ENCODE data around the gene ZNF223.

ZNF223 gene

DNA sequence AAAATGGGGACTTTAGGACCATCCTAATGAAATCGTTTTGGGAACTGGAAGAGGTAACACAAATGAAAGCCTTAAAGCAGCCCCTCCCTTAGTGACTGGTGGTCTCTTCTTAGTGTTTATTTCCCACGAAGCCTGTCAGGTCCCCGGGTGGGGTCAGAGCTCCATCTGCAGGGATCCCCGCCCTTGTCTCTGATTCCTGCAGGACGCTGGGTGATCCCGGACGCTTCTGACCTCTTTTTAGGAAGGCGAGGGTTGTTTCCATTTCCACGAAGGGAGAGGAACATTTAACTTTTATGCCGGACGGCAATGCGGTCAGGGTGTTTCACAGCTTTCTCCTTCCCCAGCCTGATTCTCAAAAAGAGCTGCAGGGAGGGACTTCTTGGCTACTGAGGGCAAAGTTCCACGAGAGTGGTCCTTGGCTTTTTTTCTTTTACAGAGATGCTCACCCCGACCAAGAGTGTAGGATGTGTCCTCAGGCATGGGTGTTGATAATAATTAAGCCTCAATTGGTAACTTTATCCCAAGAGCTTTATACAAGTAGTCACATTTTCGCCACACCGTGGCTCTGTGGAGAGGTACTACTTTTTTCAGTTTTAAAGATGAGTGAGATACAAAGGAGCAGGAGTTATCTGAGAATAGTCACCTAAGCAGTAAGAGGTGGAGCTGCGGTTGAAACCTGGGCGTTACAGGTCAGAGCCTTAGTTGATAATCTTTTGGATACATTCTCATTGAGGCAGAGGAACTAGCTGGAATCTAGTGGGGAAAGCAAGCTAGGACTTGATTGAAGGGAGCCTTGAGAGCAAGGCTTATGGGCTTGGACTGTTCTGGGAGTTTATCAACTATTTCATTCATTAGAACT lies 20.9 kb downstream of the ZNF223 start:
- no peak for DNase-seq

DNA sequence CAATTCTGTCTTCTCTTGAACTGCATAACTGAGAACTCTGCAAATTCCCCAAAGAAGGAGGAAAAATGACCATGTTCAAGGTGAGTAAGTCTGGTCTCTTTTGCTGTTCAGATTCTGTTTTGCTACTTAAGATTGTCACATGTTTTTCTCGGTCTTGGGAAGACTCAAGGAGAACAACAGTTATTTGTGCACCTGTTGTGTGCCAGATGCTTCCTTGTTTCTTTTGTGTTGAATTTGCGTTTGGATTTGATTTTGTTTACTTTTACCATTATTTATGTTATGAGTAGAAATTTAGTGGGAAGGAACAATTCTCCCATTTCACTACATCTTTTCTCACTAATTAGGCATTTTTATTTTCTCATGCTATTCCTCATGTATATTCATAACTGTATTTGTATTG lies 24.5 kb downstream of the ZNF223 start:
- DNase-seq, result no peak

DNA sequence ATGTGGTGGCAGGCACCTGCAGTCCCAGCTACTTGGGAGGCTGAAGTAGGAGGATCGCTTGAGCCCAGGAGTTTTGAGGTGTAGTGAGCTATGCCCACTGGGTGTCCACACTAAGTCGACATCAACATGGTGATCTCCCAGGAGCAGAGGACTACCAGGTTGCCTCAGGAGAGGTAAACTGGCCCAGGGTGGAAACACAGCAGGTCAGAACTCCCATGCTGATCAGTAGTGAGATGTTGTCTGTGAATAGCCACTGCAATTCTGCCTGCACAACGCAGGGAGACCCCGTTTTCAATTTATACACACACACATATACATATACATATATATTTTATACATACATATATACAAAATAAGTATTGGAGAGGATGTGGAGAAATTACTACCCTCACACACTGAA lies 40.3 kb downstream of the ZNF223 start:
- no peak for DNase-seq

DNA sequence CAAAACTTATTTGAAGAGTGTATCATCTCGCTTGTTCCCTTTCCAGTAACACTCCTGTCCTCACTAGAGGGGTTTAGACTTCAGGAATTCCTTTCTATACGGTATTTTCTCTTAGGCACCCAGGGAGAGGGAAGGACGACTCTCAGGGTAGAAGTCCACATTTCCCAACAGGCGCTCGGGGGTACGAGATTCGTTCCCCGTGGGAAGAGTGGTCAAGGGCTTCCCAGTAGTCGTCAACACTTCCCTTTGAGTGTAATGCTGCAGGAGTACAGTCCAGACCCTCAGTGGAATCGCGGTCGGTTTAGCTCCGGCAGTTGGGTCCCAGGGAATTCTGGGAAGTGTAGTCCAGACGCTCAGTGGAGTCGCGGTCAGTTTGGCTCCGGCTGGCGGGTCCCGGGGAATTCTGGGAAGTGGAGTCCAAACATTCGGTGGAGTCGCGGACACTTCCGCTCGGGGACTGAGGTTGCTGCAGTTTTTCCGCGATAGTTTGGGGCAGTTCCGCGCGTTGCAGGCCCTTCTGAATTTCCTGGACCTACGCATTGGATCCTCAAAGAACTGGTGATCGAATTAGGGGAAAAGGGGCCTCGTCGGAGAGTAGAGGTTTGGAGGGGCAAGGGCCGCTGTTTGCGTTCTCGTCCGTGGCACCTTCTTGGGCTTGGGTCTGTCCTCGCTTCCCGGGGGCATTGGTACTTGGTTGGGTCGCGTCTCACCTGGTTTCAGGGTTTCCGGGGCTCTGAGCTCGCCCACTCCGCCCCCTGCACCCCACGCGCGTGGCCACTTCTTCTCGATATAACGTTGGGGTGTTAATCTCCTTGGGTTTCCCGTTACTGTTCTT lies 42.3 kb downstream of the ZNF223 start, which contains the start of gene ZNF224:
TSS of gene ZNF224 (plus strand) at position 431 of the 835 bp plus-strand sequence. CDS start 3,513 bp downstream, outside the sequence.
- peak; percentile 87 for DNase-seq

DNA sequence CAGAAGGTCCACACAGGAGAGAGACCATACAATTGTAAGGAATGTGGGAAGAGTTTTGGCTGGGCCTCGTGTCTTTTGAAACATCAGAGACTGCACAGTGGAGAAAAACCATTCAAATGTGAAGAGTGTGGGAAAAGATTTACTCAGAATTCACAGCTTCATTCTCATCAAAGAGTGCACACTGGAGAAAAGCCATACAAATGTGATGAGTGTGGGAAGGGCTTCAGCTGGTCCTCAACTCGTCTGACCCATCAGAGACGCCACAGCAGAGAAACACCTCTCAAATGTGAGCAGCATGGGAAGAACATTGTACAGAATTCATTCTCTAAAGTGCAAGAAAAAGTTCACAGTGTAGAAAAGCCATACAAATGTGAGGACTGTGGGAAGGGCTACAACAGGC lies 55.9 kb downstream of the ZNF223 start:
- DNase-seq, result no peak

DNA sequence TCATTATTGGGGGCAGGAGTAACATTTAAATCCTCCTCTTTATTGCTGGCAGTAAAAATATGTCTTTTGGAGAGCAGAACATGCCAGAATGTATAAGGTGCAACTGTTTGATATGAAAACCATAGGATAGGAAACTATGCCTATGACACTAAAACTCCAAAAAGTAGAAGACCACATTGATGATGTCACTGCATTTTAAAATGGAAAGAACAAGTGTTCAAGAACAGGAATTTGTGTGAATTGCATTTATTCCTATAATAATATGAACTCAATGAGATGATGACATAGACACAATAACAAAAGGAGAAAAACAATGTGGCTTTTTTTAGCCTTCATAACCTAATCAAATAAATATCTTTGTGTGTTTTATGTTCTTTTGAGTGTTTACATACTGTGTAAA lies 57.6 kb downstream of the ZNF223 start:
- no peak for DNase-seq

DNA sequence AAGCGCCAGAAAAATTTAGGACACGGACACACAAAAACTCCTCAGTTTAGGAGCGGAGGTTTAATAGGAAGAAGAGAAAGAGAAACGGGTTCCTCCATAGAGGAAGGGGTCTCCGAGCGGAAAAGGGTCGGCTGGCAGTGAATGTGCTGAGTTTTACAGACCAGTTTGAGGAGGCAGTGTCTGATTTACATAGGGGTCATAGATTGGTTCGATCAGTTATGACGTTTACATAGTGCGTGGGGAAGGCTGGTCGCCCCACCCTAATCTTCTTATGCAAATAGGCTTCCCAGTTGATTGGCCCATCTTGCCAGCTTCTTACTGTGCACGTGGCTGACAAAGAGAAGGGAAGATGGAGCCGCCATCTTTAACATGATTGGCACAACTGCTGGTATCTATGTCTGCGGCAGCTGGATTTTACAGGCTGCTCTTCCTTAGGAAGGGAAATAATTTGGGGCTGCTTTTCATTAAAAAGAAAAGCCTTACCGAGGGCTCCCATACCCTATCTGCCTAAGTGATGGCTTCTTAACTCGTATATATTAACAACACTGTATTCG lies 60.2 kb downstream of the ZNF223 start:
- no peak for DNase-seq

DNA sequence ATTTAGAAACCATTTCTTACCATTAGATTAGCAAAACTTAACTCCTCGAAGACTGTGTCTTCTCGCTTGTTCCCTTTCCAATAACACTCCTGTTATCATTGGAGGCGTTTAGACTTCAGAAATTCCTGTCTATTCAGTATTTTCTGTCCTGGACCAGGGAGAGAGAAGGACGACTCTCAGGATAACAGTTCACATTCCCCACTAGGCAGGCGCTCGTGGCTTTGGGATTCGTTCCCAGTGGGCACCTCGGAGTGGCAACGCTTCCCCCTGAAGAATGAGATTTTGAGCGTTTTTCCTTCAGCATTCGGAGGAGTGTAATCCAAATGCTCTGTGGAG lies 60.9 kb downstream of the ZNF223 start:
- no peak for DNase-seq

DNA sequence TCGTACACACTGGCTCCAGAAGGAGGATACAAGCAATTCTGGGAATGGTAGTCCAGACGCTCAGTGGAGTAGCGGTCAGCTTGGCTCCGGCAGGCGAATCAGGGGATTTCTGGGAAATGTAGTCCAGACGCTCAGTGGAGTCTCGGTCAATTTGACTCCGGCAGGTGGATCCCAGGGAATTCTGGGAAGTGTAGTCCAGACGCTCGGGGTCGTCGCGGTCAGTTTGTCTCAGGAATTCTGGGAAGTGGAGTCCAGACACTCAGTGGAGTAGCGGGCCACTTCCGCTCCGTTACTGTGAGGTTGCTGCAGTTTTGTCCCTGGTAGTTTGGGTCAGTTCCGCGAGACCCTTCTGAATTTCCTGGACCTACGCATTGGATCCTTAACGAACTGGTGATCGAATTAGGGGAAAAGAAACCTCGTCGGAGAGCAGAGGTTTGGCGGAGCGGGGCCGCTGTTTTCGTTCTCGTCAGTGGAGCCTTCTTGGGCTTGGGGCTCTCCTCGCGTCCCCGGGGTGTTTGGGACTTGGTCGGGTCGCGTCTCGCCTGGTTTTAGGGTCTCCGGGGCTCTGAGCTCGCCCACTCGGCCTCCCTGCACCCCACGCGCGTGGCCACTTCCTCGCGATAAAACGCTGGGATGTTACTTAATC lies 61.4 kb downstream of the ZNF223 start, which contains the start of gene ZNF225:
TSS of gene ZNF225 (plus strand) at position 262 of the 646 bp plus-strand sequence. CDS start 2,429 bp downstream, outside the sequence.
- DNase-seq, result peak; percentile 94

DNA sequence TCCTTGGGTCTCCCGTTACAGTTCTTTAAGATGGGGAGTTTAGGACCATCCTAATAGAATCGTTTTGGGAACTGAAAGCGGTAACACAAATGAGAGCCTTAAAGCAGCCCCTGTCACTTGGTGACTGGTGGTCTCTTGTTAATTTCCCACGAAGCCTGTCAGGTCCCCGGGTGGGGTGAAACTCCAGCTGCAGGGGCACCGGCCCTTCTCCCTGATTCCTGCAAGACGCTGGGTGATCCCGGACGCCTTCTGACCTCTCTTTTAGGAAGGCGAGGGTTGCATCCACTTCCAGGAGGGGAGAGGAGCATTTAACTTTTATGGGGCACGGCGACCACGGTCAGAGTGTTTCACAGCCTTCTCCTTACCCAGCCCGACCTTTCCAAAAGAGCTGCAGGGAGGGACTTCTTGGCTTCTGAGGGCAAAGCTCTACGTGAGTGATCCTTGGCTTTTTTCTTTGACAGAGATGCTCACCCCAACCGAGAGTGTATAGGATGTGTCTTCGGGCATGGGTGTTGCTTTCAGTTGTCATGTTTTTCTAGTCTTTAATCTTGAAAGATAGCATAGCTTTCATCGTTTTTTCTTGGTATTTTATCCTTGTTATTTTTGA lies 62.1 kb downstream of the ZNF223 start:
- peak; percentile 44 for DNase-seq

Measured in KG1 (cell line).